ENCODE data around the gene DNAJC1.

DNAJC1 gene

GRCh38 chr10:21758239-21758638 is 245.3 kb downstream of the DNAJC1 start:
- no peak for DNase-seq (ENCODE audit: low read depth)

GRCh38 chr10:21757185-21757901 is 246.2 kb downstream of the DNAJC1 start:
- no peak for DNase-seq (ENCODE audit: low read depth)

DNA sequence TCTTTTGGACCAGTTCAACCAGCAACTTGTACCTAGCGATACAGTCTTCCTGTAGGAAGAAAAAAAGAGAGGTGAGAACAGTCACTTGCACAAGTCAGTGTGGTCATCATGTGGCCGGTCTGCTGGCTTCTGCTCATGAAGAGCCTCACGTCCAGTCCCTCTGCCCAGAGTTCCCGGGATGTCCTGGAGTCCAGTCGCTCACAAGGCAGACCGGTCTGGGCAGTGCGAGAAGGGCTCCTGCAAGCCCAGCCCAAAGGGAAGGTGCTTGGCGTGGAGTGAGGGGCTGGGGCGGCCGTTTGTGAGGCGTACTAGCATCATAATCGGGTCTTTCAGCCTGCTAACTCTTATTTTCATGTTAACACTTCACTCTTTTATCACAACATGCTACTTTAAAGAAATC is 246.8 kb downstream of the DNAJC1 start:
- DNase-seq (ENCODE audit: low read depth): no peak

DNA sequence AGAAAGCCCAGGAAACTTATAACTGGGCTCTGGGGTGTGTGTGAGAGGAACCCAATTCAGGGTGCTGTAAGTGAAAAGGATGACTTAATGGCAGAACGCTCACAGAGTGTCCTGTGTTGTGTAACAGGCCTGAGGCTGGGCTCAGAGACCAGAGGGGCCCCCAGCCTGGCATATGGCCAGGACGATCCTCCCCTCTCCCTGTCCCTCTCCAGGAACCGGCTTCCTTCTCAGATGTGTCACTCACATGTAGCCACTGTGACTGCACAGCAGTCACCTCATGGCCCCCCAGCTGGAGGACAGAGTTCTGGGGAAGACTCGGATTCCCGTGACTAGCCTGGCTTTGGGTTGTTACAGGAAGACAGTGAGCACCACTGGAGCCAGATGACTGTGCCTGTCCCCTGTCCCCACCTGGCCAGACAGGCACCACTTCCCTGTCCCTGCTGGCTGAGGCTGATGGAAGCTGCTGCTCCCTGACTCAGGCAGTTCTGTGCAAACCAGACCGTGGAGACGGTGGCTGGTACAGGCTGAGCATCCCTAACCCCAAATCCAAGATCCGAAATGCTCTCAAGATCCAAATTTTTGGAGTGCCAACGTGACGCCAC is 249.0 kb downstream of the DNAJC1 start:
- no peak for DNase-seq (ENCODE audit: low read depth)

DNA sequence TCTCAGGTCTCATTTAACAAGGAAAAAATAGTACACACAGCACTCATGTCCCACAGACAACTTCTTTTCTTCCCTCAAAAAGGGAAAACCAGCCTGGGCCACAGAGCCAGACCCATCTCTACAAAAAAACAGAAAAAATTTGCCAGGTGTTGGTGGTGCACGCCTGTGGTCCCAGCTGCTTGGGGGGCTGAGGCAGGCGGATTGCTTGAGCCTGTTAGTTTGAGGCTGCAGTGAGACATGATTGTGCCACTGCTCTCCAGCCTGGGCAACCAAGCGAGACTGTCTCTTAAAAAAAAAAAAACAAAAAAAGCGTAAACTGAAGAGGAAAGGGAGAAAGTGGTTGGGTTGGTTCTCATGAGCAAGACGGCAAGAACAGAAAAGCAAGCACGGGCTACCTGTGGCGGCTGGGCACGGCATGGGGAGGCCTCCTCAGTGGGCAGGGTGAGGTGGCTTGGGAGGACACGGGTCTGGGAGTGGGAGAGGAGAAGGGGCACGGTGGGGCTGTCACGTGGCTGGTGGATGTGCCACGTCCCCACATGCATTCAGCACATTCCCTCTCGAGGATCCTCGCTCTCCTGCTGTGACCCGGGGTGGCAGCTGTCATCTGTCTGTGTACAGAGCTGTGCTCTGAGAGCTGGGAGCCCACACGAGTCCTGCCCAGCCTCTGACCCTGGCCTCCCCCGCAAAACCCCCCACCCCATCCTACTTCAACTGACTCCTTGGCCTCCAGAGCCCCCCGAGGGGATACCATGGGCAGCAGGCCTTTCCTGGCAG is 249.8 kb downstream of the DNAJC1 start:
- no peak for DNase-seq (ENCODE audit: low read depth)

DNA sequence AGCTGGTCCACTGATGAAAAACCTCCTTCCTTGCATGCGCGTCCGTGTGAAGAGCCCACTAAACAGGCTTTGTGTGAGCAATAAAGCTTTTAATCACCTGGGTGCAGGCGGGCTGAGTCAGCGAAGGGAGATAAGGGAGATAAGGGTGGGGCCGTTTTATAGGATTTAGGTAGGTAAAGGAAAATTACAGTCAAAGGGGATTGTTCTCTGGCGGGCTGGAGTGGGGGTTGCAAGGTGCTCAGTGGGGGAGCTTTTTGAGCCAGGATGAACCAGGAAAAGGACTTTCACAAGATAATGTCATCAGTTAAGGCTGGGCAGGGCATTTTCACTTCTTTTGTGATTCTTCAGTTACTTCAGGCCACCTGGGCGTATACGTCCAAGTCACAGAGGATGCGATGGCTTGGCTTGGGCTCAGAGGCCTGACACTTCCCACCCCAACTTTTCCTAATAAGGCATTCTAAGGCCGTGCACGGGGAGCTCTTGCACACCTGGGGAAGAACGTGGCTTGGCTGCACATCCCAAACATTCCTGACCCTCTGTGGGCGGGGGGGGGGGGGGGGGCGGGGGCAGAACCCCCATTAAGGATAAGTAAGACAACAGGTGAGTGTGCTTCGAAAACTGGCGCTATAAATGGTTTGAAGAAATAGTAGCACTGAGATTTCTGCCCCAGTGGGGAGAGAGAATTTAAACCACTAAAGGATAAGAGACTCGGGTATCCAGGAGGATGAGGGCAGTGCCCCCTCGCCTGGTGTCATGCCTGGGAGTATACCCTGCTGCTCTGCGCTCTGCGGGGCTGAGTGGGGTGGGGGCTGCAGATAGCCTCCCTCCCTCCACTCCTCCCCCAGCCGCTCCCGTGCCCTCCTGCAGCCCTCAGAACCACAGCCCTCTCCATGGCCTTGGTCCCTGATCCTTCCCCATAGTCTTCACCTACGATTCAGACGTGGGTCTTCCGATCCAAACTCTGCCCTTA is 251.9 kb downstream of the DNAJC1 start:
- no peak for DNase-seq (ENCODE audit: low read depth)

- no peak for DNase-seq (ENCODE audit: low read depth)
Observed at GRCh38 chr10:21750424-21750823, 253.1 kb downstream of the DNAJC1 start.

- no peak for DNase-seq (ENCODE audit: low read depth)
Observed at GRCh38 chr10:21749788-21750187, 253.7 kb downstream of the DNAJC1 start.

- no peak for DNase-seq (ENCODE audit: low read depth)
Observed at GRCh38 chr10:21747809-21748208, 255.7 kb downstream of the DNAJC1 start.

- no peak for DNase-seq (ENCODE audit: low read depth)
Observed at GRCh38 chr10:21746118-21746517, 257.4 kb downstream of the DNAJC1 start.

- no peak for DNase-seq (ENCODE audit: low read depth)
Observed at GRCh38 chr10:21744223-21744622, 259.3 kb downstream of the DNAJC1 start.

DNA sequence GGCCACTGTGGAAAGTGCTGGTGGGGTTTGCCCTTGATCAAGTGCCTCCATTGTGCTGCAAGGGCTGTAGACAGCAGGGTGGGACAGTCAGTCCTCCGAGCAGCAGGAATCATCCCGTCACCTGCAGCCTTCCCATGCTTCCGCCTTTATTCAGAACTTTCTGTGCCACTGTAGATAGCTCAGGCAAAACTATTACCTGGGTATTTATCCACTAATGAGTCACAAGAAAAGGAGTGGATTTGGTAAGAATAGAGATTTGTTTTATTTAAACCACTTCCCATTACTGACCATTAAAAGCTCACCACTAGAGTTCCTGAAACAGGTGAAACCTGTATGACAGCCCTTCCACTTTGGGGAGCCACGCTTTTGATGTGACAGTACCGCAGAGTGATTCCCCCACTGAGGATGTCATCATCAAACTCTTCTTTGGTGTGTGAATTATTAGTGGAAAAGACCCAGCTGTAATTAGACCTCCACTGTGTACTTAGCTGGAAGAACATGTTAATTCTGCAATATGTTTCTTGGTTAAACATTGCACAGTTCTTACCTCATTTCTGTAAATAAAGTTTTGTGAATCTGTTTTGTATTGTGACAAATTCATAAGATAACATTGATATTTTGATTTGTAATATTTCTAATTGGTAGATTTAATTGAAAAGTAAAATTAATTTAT is 260.7 kb downstream of the DNAJC1 start:
- no peak for DNase-seq (ENCODE audit: low read depth)

- DNase-seq (ENCODE audit: low read depth): no peak
Observed at GRCh38 chr10:21740989-21741388, 262.5 kb downstream of the DNAJC1 start.

GRCh38 chr10:21737106-21737505 is 266.4 kb downstream of the DNAJC1 start:
- no peak for DNase-seq (ENCODE audit: low read depth)

- no peak for DNase-seq (ENCODE audit: low read depth)
Observed at GRCh38 chr10:21733710-21734109, 269.8 kb downstream of the DNAJC1 start.

GRCh38 chr10:21732067-21732772 is 271.3 kb downstream of the DNAJC1 start:
- DNase-seq (ENCODE audit: low read depth): no peak

DNA sequence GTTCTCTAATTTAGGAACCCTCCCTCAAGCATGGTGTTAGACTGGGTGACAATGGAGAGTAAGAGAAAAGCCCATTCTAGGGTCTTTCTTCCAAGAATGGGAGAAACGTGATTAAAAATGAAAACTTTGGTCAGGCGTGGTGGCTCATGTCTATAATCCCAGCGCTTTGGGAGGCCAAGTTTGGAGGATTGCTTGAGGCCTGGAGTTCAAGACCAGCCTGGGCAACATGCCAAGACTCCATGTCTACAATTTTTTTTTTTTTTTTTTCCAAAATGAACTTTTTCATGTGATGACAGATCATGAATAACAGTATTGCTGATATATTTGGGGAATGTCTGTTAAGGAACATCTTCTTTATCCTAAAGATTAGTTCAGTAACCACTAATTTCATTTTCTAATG is 274.9 kb downstream of the DNAJC1 start:
- no peak for DNase-seq (ENCODE audit: low read depth)

DNA sequence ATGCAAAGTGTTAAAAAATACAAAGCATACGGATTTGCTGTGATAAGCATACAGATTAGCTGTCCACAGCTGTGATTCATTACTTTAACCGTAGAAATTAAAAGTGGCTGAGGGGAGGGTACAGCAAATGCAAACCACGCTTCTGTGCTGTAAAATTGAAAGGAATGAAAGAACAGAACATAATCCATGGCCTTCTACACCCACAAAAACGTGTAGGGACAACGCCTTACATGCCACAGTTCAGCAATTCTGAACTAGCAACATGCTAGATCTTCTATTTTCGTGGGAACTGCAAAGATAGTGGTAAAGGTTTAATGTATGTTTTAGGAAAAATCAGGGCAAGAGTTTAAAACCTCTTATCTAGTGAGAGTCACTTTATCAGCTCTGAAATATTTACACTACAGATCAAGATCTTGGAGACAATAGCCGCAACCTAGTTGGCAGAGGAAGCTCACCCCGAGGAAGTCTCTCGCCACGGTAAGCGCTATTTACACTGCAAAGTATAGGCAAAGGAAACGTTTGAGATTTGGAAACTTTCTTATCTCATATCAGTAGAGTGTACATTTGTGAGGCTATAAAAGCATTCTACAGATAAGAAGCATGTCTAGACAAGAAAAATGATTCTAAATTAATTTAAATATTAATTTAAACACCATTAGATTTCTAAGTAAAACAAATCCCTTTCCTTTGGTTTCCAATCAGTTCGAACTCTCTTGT is 275.9 kb downstream of the DNAJC1 start:
- no peak for DNase-seq (ENCODE audit: low read depth)

DNA sequence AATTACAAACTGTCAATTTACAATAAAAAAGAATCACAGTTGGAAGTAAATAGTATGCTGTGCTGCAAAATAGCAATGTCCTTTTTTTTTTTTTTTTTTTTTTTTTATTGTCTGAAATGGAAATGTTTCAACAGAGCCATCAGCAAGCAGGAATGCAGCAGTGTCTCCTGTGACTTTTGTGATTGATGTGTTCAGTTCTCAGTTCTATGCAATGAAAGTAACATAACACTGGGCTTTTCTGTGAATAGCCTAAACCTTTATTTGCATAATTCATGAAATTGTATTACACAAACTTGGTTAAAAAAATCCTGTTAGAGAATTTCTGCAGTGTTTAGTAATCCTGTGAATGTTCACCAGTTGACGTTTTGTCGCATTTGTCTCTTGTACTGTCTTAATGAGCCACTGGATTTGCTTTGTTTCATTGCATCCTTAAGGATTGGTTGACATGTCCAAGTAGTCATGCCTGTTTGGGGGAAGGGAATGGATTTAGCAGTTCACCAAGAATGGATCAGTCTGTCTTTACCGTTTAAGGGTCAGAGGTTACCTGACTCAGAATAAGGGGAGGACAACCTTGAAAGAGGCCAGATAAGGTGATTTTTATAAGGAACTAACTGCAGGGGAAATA is 276.8 kb downstream of the DNAJC1 start:
- no peak for DNase-seq (ENCODE audit: low read depth)
